ENCODE measurements around the gene ZNF185.

DNA sequence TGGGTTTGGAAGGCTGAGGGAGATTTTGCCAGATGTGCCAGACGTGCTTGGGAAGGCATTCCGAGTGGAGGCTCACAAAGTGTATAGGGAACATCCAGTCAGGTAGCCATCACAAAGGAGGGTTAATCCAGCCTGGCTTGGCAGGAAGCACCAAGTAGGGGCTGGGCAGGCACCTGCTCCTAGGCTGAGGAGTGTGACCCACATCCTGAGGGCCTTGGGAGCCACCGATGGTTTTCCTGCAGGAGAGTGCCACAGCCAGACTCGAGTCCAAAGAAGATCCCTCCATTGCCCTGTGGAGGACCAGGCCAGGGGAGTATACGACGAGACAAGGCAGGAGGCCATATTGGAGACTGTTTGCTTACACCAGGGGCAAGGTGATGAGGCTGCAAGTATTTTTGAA is 48.8 kb downstream of the ZNF185 start:
- no peak for TF ChIP-seq EZH2 (IDR thresholded peaks at IDR 0.05; ENCODE audit: insufficient read depth, poor library complexity, severe bottlenecking)
- no peak for TF ChIP-seq EZH2phosphoT487 (IDR thresholded peaks at IDR 0.05; ENCODE audit: insufficient read depth, low read depth)
